Liver (tissue), 9 donors: ENCODE measurements around the gene SMOC2. TPM values are rescaled to one million over a fixed set of nuclear protein-coding genes. Genes with fewer than 3 reads are reported as not detected.

Experiments
- DNase-seq: peaks from one replicate; pipeline ENCODE4 v3.0.0-alpha.2; 2017; ENCODE audit warnings: low spot score
- H3K27ac ChIP-seq, 2 donors: one replicate each; pipeline ENCODE4 v1.7.0; 2013; ENCODE audit warnings: inconsistent platforms in 2 of 2, low read length in 2 of 2, control low read depth in 1 of 2, low read depth in 1 of 2, mild to moderate bottlenecking in 1 of 2
- H3K27me3 ChIP-seq, 4 donors: one replicate each; pipeline versions ENCODE4 v1.6.1 to v1.7.0; 2013; ENCODE audit warnings: low read length in 3 of 4, inconsistent platforms in 1 of 4, mild to moderate bottlenecking in 1 of 4, moderate library complexity in 1 of 4; ENCODE audit not compliant: control insufficient read depth in 4 of 4, insufficient read depth in 4 of 4
- H3K36me3 ChIP-seq, 4 donors: one replicate each; pipeline versions ENCODE4 v1.6.1 to v1.7.0; 2013; ENCODE audit warnings: low read length in 3 of 4, mild to moderate bottlenecking in 3 of 4, low read depth in 1 of 4, moderate library complexity in 1 of 4; ENCODE audit not compliant: control insufficient read depth in 4 of 4, insufficient read depth in 3 of 4
- H3K4me1 ChIP-seq, 4 donors: one replicate each; pipeline versions ENCODE4 v1.6.1 to v1.7.0; 2013; ENCODE audit warnings: low read length in 3 of 4, mild to moderate bottlenecking in 3 of 4, moderate library complexity in 1 of 4; ENCODE audit not compliant: control insufficient read depth in 4 of 4, insufficient read depth in 4 of 4
- H3K4me3 ChIP-seq, 3 donors: one replicate each; pipeline versions ENCODE4 v1.6.1 to v1.7.0; 2013; ENCODE audit warnings: low read length in 3 of 3, control low read depth in 1 of 3, low read depth in 1 of 3, mild to moderate bottlenecking in 1 of 3
- H3K9ac ChIP-seq, 2 donors: one replicate each; pipeline ENCODE4 v1.7.0; 2013; ENCODE audit warnings: low read length in 2 of 2, mild to moderate bottlenecking in 2 of 2, moderate library complexity in 2 of 2, control low read depth in 1 of 2, low read depth in 1 of 2
- H3K9me3 ChIP-seq, 4 donors: one replicate each; pipeline versions ENCODE4 v1.6.1 to v1.7.0; 2013; ENCODE audit warnings: low read length in 3 of 4; ENCODE audit not compliant: control insufficient read depth in 4 of 4
- EGR1 ChIP-seq, 2 donors: IDR thresholded peaks; 2 replicates each; pipeline ENCODE4 v1.6.1; 2016 to 2018; ENCODE audit warnings: antibody characterized with exemption in 2 of 2, low read depth in 2 of 2
- FOXA1 ChIP-seq: IDR thresholded peaks from 2 replicates; pipeline ENCODE4 v1.6.1; 2016; ENCODE audit warnings: antibody characterized with exemption
- HNF4A ChIP-seq, 2 donors: conservative IDR thresholded peaks; 2 replicates each; pipeline ENCODE4 v1.6.1; 2016; ENCODE audit warnings: antibody characterized with exemption in 2 of 2, mild to moderate bottlenecking in 2 of 2
- HNF4G ChIP-seq: IDR thresholded peaks from 2 replicates; pipeline ENCODE4 v1.6.1; 2016; ENCODE audit warnings: antibody characterized with exemption
- JUND ChIP-seq, 2 donors: IDR thresholded peaks; 2 replicates each; pipeline ENCODE4 v1.6.1; 2016; ENCODE audit warnings: antibody characterized with exemption in 2 of 2
- NR2F2 ChIP-seq: IDR thresholded peaks from 2 replicates; pipeline ENCODE4 v1.6.1; 2016; ENCODE audit warnings: antibody characterized with exemption
- RXRA ChIP-seq, 2 donors: IDR thresholded peaks; 2 replicates each; pipeline ENCODE4 v1.6.1; 2017 to 2018; ENCODE audit warnings: antibody characterized with exemption in 2 of 2, mild to moderate bottlenecking in 1 of 2
- YY1 ChIP-seq: IDR thresholded peaks from 2 replicates; pipeline ENCODE4 v1.6.1; 2016; ENCODE audit warnings: antibody characterized with exemption, mild to moderate bottlenecking
- WGBS: extraction: QIAGEN DNeasy Blood & Tissue Kit; methylation state at CpG from one replicate; pipeline ENCODE4 v1.1.7; 2013; 5-methylcytosine and 5-hydroxymethylcytosine counted together
- polyA plus RNA-seq, 2 donors: library from polyadenylated mRNA; stranded (reverse) in 1 of 2; unstranded in 1 of 2; fragments of 200-250 nt in 1 of 2; fragments of >200 nt in 1 of 2; fragmentation: Nextera tagmentation in 1 of 2; extraction: Ambion mirVana in 1 of 2; gene quantifications; one replicate each; pipeline versions ENCODE4 v1.2.1 to v1.2.3, GENCODE V29; 2013 to 2015
- total RNA-seq, 2 donors: library from RNA; depleted of rRNA; stranded (reverse); fragments of >200 nt; gene quantifications; one replicate each; pipeline ENCODE4 v1.2.3, GENCODE V29; 2014
- TF ChIP-seq, protein P1 (sequence below): IDR thresholded peaks from 2 replicates; pipeline ENCODE4 v1.6.1; 2016; ENCODE audit warnings: antibody characterized with exemption, mild to moderate bottlenecking
- TF ChIP-seq, protein P2 (sequence below): fragments of 150-350 bp; IDR thresholded peaks from 2 replicates; pipeline ENCODE4 v1.5.1; 2017; ENCODE audit warnings: improper control_type of control experiment, low read depth, low read length; ENCODE audit not compliant: missing input control
- donor health status: healthy.
- donor health status: healthy.
- donor health status: healthy.
- donor health status: healthy.
- donor health status: healthy.

SMOC2 gene, protein sequence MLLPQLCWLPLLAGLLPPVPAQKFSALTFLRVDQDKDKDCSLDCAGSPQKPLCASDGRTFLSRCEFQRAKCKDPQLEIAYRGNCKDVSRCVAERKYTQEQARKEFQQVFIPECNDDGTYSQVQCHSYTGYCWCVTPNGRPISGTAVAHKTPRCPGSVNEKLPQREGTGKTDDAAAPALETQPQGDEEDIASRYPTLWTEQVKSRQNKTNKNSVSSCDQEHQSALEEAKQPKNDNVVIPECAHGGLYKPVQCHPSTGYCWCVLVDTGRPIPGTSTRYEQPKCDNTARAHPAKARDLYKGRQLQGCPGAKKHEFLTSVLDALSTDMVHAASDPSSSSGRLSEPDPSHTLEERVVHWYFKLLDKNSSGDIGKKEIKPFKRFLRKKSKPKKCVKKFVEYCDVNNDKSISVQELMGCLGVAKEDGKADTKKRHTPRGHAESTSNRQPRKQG
- total RNA-seq (1 to 10 TPM in 1 of 2 donors, under 1 TPM in 1; 0.23 to 1.8 TPM), polyA plus RNA-seq (1 to 10 TPM in 1 of 2 donors, under 1 TPM in 1; 0.53 to 1.9 TPM)

DNA sequence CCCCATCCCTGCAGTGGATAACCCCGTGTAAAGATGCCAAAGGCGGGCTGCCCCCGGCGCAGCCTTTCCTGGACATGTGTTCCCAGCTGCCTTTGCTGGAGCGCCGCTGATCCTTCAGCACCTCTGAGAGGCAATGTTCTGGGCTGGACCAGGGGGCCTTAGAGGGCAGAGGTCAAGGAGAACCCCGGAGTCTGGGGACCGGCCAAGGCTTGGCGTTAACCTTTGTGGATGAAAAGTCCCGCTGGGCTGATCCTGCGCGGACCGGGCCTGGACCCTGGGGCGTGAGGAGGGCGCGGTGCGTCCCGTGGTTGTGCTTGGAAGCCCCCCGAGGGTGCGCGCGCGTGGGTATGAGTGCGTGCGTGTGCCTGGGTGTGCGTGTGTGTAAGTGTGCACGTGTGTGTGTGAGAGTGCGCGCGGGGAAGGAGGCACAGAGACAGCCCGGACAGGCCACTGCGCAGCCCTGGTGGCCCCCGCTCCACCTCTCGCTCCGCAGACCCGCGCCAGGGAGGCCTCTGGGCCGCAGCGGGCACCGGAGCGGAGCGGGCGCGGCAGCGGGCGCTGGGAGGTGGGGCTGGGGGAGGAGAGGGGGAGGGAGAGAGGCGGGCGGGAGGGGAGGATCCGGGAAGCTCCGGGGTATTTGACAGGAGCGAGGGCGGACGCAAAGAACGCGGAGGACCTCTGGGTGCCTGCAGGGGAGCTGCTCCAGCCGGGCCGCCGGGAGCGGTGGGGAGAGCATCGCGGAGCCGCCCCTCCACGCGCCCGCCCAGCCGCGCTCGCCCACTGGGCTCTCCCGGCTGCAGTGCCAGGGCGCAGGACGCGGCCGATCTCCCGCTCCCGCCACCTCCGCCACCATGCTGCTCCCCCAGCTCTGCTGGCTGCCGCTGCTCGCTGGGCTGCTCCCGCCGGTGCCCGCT lies at the start of gene SMOC2:
SMOC2 (plus strand) TSS at position 665 of the 914 bp plus-strand sequence; CDS start at position 852, 187 bp downstream.
- TF ChIP-seq RXRA (IDR thresholded peaks at IDR 0.05) = no peak
- TF ChIP-seq, protein P1, sequence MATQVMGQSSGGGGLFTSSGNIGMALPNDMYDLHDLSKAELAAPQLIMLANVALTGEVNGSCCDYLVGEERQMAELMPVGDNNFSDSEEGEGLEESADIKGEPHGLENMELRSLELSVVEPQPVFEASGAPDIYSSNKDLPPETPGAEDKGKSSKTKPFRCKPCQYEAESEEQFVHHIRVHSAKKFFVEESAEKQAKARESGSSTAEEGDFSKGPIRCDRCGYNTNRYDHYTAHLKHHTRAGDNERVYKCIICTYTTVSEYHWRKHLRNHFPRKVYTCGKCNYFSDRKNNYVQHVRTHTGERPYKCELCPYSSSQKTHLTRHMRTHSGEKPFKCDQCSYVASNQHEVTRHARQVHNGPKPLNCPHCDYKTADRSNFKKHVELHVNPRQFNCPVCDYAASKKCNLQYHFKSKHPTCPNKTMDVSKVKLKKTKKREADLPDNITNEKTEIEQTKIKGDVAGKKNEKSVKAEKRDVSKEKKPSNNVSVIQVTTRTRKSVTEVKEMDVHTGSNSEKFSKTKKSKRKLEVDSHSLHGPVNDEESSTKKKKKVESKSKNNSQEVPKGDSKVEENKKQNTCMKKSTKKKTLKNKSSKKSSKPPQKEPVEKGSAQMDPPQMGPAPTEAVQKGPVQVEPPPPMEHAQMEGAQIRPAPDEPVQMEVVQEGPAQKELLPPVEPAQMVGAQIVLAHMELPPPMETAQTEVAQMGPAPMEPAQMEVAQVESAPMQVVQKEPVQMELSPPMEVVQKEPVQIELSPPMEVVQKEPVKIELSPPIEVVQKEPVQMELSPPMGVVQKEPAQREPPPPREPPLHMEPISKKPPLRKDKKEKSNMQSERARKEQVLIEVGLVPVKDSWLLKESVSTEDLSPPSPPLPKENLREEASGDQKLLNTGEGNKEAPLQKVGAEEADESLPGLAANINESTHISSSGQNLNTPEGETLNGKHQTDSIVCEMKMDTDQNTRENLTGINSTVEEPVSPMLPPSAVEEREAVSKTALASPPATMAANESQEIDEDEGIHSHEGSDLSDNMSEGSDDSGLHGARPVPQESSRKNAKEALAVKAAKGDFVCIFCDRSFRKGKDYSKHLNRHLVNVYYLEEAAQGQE = no peak
- TF ChIP-seq FOXA1 = no peak
- TF ChIP-seq, protein P2, sequence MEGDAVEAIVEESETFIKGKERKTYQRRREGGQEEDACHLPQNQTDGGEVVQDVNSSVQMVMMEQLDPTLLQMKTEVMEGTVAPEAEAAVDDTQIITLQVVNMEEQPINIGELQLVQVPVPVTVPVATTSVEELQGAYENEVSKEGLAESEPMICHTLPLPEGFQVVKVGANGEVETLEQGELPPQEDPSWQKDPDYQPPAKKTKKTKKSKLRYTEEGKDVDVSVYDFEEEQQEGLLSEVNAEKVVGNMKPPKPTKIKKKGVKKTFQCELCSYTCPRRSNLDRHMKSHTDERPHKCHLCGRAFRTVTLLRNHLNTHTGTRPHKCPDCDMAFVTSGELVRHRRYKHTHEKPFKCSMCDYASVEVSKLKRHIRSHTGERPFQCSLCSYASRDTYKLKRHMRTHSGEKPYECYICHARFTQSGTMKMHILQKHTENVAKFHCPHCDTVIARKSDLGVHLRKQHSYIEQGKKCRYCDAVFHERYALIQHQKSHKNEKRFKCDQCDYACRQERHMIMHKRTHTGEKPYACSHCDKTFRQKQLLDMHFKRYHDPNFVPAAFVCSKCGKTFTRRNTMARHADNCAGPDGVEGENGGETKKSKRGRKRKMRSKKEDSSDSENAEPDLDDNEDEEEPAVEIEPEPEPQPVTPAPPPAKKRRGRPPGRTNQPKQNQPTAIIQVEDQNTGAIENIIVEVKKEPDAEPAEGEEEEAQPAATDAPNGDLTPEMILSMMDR = no peak
- Histone ChIP-seq H3K9me3 (no peaks in the 10 kb centered on the region), H3K4me1 (peaks cover 0 to 14% (median 8%) of the 10 kb centered on the region in 4 donors), H3K27ac (no peak within 1 kb of the TSS), H3K4me3 (peak within 1 kb of the TSS in 1 of 3 donors; percentile 40), H3K27me3 (peaks cover 0 to 30% (median 9%) of the 10 kb centered on the region in 4 donors), H3K9ac (no peak within 1 kb of the TSS), H3K36me3 (no peaks in the 10 kb centered on the region)
- WGBS = 3% methylated on average over 81 of the region's 81 CpGs
- no peak for DNase-seq

DNA sequence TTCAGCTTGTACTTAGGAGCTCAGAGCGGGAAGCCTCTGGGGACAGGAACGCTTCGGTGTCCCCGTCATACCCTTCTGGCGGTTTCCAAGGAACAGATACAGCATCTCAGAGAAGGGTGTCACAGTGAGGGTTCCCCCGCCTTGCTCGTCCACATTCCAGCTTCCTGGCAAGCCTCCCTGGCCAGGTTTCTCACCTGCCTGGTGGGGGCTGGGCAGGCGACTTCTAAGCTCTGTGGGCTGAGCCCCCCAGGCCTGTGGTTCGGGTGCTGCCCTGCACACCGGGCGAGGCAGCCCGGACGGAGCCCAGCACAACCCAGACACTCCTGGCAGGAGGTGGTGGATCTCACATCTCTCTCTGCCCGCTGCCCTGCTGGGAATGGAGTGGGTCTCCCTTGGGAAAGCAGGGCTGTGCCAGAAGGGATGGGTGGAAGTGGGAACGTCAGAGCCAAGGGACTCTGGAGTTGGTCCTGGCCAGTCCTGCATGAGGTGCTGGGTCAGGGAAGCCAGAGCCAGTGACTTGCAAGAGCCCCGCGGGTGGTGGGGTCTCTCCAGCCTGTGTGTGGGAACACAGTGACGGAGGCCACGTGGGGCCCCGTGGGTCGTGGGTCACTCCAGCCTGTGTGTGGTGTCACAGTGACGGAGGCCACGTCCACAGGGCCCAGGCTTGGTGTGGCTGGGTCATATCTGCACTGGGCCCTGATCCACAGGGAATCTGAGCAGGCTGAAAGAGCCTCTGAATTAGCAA lies 47.7 kb upstream of the SMOC2 start:
- DNase-seq = no peak
- Histone ChIP-seq H3K4me1 (peaks cover 0 to 6% (median 2%) of the 10 kb centered on the region in 4 donors), H3K27me3 (no peaks in the 10 kb centered on the region), H3K9ac (no peak overlapping the region), H3K4me3 (no peak overlapping the region), H3K9me3 (no peaks in the 10 kb centered on the region), H3K27ac (no peak overlapping the region), H3K36me3 (no peaks in the 10 kb centered on the region)
- WGBS = 93% methylated on average over 23 of the region's 23 CpGs
- TF ChIP-seq EGR1 (IDR thresholded peaks at IDR 0.05; ENCODE audit: low read depth in 2 of 2) = no peak
- no peak for TF ChIP-seq YY1
- TF ChIP-seq JUND (IDR thresholded peaks at IDR 0.05) = no peak
- TF ChIP-seq HNF4A (conservative IDR thresholded peaks at IDR 0.05) = no peak
- TF ChIP-seq NR2F2 = no peak
- no peak for TF ChIP-seq HNF4G
- TF ChIP-seq, protein P1 = no peak
- TF ChIP-seq, protein P2 = no peak
